ENCODE data around the gene CTSF.

CTSF gene

DNA sequence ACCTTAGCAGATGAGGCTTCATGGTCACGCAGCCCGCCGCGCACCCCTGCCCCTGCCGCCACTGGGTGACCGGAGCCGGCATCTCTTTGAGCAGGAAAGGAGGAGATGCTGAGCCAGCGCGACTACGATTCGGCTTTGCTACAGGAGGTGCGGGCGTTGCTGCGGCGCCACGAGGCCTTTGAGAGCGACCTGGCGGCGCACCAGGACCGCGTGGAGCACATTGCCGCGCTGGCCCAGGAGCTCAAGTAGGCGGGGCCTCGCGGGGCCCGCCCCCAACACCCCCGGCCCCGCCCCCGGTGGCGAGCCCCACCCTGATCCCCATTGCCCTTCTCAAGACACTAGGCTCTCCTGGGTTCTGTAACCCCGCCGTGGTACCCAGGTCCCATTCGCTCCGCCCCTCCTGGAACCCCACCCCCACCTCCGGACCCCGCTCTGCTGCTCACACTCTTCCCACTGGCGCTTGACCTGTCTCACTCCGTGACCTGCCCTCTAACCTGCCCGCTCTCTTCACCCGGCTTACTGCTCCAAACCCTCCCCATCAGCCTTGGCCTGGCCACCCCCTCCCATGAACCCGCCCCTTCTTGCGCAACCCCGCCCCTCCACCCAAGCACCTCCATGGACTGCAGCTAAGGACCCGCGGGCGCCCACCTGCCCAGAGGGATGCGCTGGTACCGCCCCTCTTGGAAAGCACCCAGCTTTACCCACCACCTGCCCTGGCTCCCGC lies 9.1 kb downstream of the CTSF start:
- Histone ChIP-seq H3K9me3 (no peaks in the 10 kb centered on the region), H3K4me3 (ENCODE audit: low read depth in 1 of 2, low read length in 1 of 2) (no peak overlapping the region), H3K27ac (no peak overlapping the region)

DNA sequence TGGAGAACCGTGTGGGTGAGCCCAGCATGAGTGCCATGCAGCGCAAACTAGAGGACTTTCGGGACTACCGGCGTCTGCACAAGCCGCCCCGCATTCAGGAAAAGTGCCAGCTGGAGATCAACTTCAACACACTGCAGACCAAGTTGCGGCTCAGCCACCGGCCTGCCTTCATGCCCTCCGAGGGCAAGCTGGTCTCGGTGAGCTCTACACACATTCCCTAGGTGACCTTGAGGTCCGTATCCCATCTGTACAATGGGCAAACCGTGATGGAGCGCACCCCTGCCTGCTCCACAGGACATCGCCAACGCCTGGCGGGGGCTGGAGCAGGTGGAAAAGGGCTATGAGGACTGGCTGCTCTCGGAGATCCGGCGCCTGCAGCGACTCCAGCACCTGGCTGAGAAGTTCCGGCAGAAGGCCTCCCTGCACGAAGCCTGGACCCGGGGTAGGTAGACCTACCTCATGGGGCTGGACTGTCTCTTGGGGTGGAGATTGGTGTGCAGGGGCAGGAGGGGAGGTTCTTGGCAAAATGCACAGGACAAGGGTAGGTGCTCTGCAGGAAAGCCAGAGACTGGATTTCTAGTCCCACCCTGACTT lies 10.6 kb downstream of the CTSF start:
- H3K27ac ChIP-seq = no peak overlapping the region
- no peaks in the 10 kb centered on the region for H3K4me1 ChIP-seq (ENCODE audit: control insufficient read depth in 1 of 2, insufficient read depth in 1 of 2, low read depth in 1 of 2, low read length in 1 of 2)
- no peaks in the 10 kb centered on the region for H3K9me3 ChIP-seq
- no peaks in the 10 kb centered on the region for H3K36me3 ChIP-seq
- TF ChIP-seq, protein P1, sequence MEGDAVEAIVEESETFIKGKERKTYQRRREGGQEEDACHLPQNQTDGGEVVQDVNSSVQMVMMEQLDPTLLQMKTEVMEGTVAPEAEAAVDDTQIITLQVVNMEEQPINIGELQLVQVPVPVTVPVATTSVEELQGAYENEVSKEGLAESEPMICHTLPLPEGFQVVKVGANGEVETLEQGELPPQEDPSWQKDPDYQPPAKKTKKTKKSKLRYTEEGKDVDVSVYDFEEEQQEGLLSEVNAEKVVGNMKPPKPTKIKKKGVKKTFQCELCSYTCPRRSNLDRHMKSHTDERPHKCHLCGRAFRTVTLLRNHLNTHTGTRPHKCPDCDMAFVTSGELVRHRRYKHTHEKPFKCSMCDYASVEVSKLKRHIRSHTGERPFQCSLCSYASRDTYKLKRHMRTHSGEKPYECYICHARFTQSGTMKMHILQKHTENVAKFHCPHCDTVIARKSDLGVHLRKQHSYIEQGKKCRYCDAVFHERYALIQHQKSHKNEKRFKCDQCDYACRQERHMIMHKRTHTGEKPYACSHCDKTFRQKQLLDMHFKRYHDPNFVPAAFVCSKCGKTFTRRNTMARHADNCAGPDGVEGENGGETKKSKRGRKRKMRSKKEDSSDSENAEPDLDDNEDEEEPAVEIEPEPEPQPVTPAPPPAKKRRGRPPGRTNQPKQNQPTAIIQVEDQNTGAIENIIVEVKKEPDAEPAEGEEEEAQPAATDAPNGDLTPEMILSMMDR (IDR thresholded peaks at IDR 0.05) = no peak
- H3K27me3 ChIP-seq = peaks cover 49% of the 10 kb centered on the region
- H3K4me3 ChIP-seq (ENCODE audit: low read depth in 1 of 2, low read length in 1 of 2) = no peak overlapping the region

More for the DNA sequence above, 9.1 kb downstream of the CTSF start:
- Histone ChIP-seq H3K4me1 (ENCODE audit: control insufficient read depth in 1 of 2, insufficient read depth in 1 of 2, low read depth in 1 of 2, low read length in 1 of 2) (no peaks in the 10 kb centered on the region), H3K36me3 (no peaks in the 10 kb centered on the region), H3K27me3 (peaks cover 49% of the 10 kb centered on the region)
- TF ChIP-seq, protein P1 (IDR thresholded peaks at IDR 0.05) = no peak

DNA sequence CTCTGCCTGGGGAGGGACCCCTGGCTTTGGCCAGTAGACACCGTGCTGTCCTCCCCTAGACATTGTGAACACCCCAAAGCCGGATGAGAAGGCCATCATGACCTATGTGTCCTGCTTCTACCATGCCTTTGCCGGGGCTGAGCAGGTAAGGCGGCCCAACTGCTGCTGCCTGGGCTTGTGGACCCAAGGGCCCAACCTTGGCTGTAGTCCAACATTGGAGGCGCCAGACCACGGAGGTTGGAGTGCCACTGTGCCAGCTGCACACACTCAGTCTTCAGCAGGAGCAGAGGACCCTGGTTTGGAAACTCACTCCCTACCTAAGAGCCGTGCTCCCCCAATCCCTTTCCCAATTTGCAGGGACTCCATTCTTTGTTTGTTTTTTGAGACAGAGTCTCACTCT lies 12.3 kb downstream of the CTSF start:
- Histone ChIP-seq H3K9me3 (no peaks in the 10 kb centered on the region), H3K36me3 (no peaks in the 10 kb centered on the region), H3K4me1 (ENCODE audit: control insufficient read depth in 1 of 2, insufficient read depth in 1 of 2, low read depth in 1 of 2, low read length in 1 of 2) (no peaks in the 10 kb centered on the region), H3K27me3 (peaks cover 43% of the 10 kb centered on the region), H3K27ac (no peak overlapping the region), H3K4me3 (ENCODE audit: low read depth in 1 of 2, low read length in 1 of 2) (no peak overlapping the region)
- TF ChIP-seq, protein P1 (IDR thresholded peaks at IDR 0.05) = no peak

DNA sequence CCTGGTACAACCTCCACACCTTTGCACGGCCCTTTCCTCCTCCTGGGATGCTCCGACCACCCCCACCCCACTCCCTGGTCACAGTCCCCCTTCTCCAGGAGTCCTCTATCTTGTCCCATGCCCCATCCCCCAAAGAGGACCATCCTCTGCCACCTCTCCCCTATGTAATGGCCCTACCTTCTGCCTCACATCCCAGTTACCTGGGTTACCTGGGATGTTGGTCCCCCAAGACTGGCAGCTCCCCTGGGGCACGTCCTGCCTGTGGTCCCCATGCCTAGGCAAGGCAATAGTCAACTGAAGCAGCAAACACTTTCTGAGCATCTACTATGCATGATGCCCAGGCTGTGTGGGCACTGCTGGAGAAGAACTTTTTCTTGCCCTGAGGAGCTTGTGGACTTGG lies 13.0 kb downstream of the CTSF start:
- Histone ChIP-seq H3K36me3 (no peaks in the 10 kb centered on the region), H3K9me3 (no peaks in the 10 kb centered on the region), H3K27me3 (peaks cover 37% of the 10 kb centered on the region), H3K27ac (no peak overlapping the region), H3K4me3 (ENCODE audit: low read depth in 1 of 2, low read length in 1 of 2) (no peak overlapping the region), H3K4me1 (ENCODE audit: control insufficient read depth in 1 of 2, insufficient read depth in 1 of 2, low read depth in 1 of 2, low read length in 1 of 2) (no peaks in the 10 kb centered on the region)
- TF ChIP-seq, protein P1 (IDR thresholded peaks at IDR 0.05) = no peak

DNA sequence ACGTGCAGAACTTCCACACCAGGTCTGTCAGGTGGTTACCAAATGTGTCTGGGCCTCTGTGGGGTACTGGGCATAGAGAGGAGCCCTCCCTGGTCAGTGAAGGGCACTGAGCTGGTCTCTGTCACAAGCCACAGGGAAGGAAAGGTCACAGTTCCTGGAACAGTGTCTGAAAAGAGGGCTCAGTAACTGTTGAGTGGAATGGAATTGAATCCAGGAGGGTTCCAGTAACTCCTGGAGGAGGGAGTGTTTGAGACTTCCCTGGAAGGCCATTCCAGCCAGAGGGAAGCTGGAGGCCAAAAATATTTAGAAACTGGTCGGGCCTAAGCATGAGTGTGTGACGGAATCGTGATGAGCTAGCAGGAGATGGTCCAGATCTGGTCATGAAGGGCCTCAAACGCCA lies 13.8 kb downstream of the CTSF start:
- Histone ChIP-seq H3K27me3 (peaks cover 29% of the 10 kb centered on the region), H3K4me1 (ENCODE audit: control insufficient read depth in 1 of 2, insufficient read depth in 1 of 2, low read depth in 1 of 2, low read length in 1 of 2) (no peaks in the 10 kb centered on the region), H3K36me3 (no peaks in the 10 kb centered on the region), H3K9me3 (no peaks in the 10 kb centered on the region), H3K27ac (no peak overlapping the region), H3K4me3 (ENCODE audit: low read depth in 1 of 2, low read length in 1 of 2) (no peak overlapping the region)
- TF ChIP-seq, protein P1 (IDR thresholded peaks at IDR 0.05) = no peak
